GM21825 (cell line): ENCODE results near the gene MAML3.

Experiments used
- ATAC-seq: cut with Tn5 transposase; IDR thresholded peaks from one replicate; pipeline ENCODE4 v1.9.1; 2021; ENCODE audit warnings: mild to moderate bottlenecking, moderate library complexity; ENCODE audit not compliant: unreplicated experiment

The MAML3 gene

DNA sequence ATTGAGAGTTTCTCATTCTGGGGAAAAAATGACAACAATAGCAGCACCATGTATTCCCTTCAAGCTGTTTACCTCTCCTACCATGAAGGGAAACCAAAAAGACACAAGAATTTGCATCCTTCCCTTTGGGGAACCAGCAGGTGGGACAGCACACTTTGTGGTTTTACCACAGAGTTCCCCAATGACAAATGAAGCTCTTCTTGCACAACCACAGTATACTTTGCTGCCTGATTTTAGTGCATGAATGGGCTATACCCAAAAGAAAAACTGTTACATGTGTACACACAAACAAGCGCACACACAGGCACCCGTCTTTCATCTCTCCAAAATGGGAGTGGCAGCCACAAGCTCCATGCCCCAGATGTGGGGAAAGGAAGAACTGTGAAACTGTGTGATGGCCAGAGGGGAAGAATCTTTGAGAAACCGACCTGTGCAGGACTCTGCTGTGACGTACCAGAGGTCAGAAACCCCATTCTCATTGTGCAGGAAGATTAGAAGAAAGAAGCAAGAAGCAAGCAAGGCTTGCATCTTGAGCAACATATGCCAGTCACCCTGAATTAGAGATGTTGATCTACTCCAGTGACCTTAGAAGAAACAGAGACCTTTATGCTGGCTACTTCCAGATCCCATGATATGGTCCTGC lies 2.7 kb upstream of the MAML3 start:
- ATAC-seq, result peak; percentile 67

- no peak for ATAC-seq
Measured at GRCh38 chr4:140154572-140154891, 548 bp upstream of the MAML3 start.

DNA sequence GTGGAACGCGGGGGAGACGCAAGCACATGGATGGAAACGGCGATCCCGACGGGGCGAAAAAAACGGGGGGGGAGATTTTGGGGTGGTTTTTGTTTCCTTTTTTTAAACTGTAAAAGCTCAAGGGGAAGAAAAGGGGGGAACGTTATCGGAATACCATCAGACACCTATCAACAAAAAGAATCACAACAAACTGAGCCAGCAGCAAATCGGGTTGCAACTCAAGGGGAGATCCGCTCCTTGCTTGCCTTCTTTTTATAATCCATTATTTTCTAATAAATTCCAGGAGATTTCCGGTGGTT lies 616 bp downstream of the MAML3 start:
- no peak for ATAC-seq

DNA sequence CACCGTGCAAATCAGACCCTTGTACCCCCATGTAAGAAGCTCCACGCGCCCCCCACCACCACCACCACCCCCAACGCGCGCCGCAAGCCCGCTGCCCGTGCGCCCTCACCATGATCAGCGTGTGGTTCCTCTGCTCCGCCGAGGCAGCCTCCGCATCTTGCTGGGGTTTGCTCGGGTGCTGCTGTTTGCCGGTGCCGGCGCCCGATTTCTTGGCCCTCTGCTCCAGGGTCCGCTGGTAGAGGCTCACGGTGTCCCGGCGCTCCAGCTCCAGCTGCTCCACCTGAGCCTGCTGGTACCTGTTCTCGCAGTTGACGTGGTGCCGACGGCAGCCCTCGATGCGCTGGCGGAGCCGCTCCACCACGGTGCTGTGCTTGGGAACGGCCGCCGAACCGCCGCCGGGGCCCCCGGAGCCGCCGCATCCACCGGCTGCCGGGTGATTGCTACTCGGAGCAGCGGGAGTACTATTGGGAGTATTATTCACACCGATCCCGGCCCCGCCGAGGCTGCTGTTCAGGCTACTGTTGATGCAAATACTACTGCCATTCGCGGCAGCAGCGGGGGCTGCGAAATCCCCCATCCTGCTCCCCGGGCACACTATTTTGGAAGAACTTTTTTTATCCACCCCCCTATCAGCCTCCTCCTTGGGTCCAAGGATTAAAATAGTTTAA lies 1.1 kb downstream of the MAML3 start:
- no peak for ATAC-seq

DNA sequence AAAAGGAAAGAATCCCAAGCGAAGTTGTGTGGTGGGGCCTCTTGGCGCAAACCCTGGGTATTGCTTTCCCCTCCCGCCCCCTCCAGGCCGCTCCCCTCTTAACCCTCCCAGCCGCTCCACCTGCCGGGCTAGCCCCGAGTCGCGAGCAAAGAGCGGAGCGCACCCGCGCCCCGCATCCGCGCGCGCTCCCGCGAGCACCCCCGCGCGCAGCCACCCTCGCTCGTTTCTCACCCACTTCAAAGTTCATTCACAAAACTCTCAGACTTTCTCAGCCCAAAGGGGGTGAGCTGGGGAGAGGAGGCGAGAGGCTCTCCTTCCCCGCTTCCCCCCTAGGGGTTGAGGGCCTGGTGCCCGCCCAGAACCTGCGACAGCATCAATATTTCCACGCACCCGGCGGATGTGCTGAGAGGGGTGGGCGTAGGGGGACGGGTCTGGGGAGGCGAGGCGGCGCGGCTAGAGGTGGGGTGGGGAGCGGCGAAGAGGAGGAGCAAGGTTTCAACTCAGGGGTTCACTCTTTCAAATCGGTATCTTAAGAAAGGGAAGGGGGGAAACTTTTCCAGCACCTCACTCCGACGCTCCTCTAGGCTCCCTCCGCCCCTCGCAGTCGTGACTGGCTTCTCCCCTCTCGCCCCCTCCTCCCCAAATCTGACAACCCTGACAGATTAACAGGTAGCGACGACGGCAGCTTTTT lies 1.8 kb downstream of the MAML3 start:
- ATAC-seq, result no peak

GRCh38 chr4:140151699-140152012 lies 2.3 kb downstream of the MAML3 start:
- ATAC-seq, result no peak

DNA sequence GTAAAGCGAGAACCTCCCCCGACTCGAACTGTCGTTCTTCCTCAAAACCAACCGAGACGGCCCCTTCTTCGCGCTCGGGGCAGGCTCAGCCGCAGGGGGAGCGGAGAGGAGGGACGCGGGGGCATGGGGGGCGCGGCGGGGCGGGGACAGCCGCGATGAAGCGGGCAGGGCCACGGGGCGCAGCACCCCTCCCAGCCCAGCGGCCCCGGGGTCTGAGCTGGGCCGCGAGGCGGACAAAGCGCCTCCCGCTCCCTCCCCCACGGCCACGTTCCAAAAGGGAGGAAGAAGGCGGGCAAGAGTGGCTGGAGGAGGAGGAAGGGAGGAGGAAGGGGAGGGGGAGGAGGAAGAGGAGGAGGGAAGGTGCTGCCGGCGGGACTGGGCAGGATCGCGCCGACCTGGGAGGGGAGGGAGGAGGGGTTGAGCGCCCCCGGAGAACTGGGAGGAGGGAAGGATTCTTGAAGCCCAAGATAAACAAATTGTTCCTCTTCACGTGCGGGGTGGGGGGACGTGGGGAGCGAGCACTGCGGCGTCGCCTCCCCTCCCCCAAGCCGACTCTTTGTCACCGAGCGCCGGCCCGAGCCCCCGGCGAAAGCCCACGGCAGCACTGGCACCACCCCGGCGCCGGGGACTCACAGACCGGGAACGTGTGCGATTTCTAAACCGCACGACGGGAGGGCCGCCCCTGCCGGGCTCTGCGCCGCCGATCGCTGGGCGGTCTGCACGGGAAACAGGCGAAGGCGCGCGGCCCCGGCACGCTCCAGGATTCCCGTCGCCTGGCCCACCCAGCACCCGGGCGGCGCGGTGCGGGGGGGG lies 2.9 kb downstream of the MAML3 start:
- peak; percentile 32 for ATAC-seq

GRCh38 chr4:140150636-140150885 lies 3.4 kb downstream of the MAML3 start:
- ATAC-seq, result no peak

DNA sequence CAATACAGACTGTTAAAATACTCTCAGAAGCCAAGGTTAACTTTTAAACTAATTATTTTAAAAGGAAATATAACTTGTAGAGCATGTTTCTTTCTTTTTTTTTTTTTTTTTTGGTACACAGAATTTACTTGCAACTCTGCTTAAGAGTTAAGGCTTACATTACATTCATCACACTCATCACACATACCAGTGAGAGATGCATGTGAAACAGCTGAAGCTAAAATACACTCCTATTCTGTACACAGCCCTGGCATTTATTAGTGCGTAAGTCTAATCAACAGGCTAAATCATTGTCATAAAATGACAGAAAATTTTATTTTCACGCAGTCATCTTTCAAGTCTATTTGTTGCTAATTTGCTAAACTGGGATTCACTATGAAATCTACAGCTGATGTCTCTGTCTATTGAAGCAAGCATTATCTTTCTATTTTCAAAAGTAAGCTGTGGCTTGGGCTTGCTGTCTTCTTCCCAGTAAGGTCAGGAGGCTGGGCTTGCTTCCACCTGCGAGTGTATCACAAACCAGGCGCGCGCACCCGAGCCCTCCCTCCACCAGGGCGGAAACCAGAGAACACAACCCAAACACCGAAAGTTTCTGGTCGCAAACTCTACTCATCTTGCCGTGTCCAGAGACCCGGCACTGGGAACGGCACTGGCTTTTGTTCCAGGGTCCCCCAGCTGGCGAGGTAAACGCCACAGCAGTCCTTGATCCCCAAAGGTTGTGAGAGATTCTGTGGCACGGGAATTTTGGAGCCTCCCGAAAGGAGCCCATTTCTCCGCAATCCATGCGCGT lies 3.9 kb downstream of the MAML3 start:
- ATAC-seq, result no peak

- no peak for ATAC-seq
Measured at GRCh38 chr4:140144050-140144449, 9.9 kb downstream of the MAML3 start.

GRCh38 chr4:140141210-140141835 lies 12.7 kb downstream of the MAML3 start:
- ATAC-seq, result no peak

DNA sequence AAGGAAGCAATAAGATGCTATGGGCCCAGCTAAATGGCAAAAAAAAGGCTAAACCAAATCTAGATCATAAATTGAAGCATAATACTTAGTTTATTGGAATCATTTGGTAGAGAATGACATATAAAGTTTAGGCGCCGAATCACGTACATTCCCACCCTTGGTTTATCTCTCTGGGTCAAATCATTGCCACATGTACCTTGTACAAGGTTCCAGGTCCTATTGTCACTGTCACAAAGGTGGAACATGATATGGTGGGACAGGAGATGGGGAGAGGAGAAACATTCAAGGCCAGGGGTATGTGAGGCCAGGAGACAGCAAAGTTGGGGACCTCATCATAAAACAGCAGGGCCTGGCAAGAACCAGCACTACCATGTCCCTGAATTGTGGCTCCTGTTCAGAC lies 13.4 kb downstream of the MAML3 start:
- ATAC-seq, result no peak

- no peak for ATAC-seq
Measured at GRCh38 chr4:140138428-140138827, 15.6 kb downstream of the MAML3 start.

DNA sequence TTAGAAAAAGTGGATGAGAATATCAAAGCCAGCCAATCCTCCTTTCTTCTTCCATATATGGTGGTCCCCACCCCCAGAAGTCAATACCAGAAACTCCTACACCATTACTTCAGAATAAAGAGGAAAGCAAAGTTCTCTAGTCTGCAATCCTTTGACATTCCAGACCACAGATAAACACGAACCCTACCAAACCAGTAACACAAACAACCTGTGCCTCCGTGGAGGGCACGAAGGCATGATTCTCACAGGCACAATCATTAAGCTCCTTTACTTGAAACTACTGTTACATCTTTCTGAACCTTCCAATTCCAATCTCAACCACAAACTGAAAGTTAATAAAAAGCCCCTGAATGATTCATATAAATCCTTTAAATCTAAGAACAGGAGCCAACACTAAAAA lies 16.3 kb downstream of the MAML3 start:
- ATAC-seq, result no peak

DNA sequence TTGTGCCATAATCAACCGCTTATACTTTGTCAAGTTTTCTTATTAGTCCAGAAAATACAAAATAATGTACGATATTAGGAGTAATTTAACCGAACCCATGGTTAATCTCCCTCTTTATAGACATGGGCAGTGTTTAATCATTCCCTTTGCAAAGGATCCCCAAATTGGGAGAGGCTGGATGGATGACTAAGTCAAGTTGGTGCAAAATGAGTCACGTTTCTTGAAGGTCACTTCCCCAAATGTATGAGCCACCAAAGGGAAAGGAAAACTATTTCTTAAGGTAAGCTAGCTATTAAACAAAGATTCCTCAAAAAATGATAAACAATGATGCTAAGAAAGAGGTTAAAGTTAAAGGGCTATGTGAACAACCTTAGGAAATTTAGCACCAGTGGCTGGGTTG lies 17.5 kb downstream of the MAML3 start:
- no peak for ATAC-seq

DNA sequence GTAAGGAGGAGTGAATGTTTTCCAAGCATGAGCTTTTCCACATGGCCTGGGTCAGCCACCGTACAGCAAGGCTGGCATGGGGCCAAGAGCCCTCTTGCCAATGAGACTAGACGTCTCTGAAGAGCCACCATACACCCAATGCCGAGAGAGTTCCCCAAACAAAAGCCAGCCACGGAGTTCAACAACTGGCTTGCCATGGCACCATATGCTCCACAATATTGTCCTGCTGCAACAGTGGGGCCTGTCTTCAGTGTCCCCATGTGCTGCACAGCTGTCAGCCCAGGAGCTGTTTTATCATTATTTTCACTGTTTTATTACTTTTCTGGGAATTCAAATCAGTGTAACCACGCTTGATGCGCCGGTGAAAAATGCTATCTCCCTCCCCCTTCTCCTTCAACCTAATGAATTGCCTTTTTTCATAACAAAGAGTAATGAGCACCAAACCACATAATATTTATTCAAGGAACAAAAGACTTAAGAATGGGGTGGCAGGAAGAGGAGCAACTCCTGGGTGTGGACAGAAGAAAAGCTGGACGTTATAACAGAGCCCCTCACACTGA lies 18.4 kb downstream of the MAML3 start:
- ATAC-seq, result no peak

DNA sequence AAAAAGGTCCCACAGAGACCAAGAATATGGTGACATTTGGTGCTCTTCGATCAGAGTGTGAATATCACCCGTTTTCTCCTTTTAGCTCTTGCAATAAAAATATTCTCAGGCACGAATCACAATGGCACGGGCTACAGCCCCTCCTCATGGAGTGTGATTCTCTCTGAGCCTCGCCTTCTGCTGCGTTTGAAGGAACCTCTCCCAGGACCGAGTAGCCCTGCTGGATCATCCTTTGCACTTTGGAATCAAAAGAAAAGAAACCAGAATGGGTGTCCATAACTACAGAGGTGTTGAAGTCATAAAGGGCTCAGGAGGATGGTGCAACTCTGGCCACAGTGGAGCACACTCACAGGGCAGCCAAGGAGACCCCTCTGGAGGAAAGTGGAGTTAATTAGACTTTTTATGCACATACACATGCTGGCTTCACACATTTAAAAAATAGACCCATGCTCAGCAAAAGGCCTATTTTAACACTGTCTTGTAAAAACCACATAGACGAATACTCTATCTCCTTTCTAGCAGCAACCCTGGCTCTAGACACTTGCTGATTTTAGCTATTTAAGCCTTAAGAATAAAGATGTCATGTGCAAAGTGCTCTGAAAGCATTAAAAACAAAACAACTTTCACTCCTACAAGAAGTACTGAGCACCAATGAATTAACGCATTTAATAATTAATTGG lies 19.1 kb downstream of the MAML3 start:
- ATAC-seq, result no peak

DNA sequence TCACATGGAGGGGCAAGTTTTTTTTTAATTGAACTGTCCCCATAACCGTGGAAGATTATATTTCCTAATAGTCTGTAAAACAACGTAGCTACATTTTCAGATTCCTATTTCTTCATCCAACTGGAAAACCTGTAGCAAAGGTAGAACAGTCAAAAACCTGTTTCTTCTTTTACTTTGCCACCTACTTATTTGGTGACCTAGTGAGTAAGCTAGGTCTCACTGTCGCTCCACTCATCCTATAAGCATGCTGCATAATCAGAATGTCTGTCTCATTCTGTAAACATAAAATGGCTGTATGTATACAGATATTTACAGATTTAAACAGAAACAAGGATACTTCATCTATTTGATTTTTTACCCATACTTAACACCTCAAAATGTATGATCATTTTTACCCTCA lies 20.4 kb downstream of the MAML3 start:
- ATAC-seq, result no peak

GRCh38 chr4:140131675-140132229 lies 22.2 kb downstream of the MAML3 start:
- no peak for ATAC-seq

DNA sequence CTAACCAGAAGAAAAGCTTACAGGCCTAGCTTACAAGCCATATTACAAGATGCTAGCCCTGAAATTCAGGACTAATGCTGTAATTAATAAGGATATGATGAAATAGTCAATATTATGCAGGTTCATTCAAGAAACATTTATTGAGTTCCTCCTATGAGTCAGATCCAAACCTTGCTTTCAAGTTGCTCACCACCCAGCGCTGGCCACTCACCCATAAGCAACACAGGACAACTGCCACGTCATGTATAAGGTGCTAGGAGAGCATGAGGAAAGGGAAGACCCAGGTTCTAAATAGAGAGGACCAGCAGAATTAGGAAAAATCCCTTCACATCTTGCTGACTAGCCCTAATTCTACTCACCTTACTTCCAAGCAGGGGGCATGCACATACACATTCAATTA lies 23.3 kb downstream of the MAML3 start:
- no peak for ATAC-seq
